BJ (cell line): Measurements from ENCODE around the gene TM9SF2. TPM values are rescaled to one million over a fixed set of nuclear protein-coding genes. Genes with fewer than 3 reads are reported as not detected.

Experiments
- CTCF ChIA-PET: fragments of 350-600 bp; formaldehyde crosslinking; extraction: SDS; loops from one replicate; lab custom pipeline; 2021; ENCODE audit warnings: antibody characterized with exemption, inconsistent platforms; lab: Yijun Ruan, JAX
- POLR2A ChIA-PET: fragments of 300-600 bp; sonication (Branson Sonifier 250); formaldehyde crosslinking; extraction: SDS; loops from one replicate; lab custom pipeline; 2021; ENCODE audit warnings: antibody characterized with exemption; lab: Charles Lee
- DNase-seq: peaks from one replicate; pipeline ENCODE4 v3.0.0-alpha.2; 2011; ENCODE audit warnings: low read depth
- H3K27me3 ChIP-seq: 2 replicates; pipeline ENCODE4 v1.6.0; 2011; ENCODE audit warnings: low read length; ENCODE audit not compliant: control insufficient read depth, insufficient read depth
- H3K36me3 ChIP-seq: 2 replicates; pipeline ENCODE4 v1.5.1; 2011; ENCODE audit warnings: low read length; ENCODE audit not compliant: control insufficient read depth, insufficient read depth
- H3K4me3 ChIP-seq: 2 replicates; pipeline ENCODE4 v1.5.1; 2011; ENCODE audit warnings: low read depth, mild to moderate bottlenecking, control low read depth, low read length
- polyA plus RNA-seq: library from polyadenylated mRNA; depleted of rRNA; stranded (reverse); fragments of >200 nt; gene quantifications from 2 replicates; pipeline ENCODE4 v1.2.3, GENCODE V29; 2011
- TF ChIP-seq, protein P1 (sequence below): IDR thresholded peaks from 2 replicates; pipeline ENCODE4 v1.5.1; 2011; ENCODE audit warnings: low read depth, mild to moderate bottlenecking, control low read depth, inconsistent platforms, low read length, moderate library complexity; ENCODE audit not compliant: insufficient read depth

TM9SF2 gene
- polyA plus RNA-seq, 1 experiment: 62.0 TPM

DNA sequence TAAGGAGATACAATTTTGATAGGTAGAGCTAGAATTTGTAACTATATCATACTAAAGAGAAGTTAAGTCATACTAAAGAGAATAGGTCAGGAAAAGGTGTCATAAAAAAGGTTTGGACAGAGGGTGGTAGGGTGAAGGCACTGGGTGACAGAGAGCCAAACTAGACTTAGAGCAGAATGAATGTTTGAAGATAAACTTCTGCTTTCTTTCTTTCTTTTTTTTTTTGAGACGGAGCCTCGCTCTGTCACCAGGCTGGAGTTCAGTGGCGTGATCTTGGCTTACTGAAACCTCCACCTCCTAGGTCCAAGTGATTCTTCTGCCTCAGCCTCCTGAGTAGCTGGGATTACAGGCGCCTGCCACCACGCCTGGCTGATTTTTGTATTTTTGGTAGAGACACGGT is 44.1 kb downstream of the TM9SF2 start:
- Histone ChIP-seq H3K27me3 (no peaks in the 10 kb centered on the region), H3K36me3 (peaks cover 13% of the 10 kb centered on the region), H3K4me3 (no peak overlapping the region)
- no peak for DNase-seq
- POLR2A ChIA-PET: no interaction called here
- TF ChIP-seq, protein P1, sequence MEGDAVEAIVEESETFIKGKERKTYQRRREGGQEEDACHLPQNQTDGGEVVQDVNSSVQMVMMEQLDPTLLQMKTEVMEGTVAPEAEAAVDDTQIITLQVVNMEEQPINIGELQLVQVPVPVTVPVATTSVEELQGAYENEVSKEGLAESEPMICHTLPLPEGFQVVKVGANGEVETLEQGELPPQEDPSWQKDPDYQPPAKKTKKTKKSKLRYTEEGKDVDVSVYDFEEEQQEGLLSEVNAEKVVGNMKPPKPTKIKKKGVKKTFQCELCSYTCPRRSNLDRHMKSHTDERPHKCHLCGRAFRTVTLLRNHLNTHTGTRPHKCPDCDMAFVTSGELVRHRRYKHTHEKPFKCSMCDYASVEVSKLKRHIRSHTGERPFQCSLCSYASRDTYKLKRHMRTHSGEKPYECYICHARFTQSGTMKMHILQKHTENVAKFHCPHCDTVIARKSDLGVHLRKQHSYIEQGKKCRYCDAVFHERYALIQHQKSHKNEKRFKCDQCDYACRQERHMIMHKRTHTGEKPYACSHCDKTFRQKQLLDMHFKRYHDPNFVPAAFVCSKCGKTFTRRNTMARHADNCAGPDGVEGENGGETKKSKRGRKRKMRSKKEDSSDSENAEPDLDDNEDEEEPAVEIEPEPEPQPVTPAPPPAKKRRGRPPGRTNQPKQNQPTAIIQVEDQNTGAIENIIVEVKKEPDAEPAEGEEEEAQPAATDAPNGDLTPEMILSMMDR: no peak
- CTCF ChIA-PET: no interaction called here

- TF ChIP-seq, protein P1: no peak
- CTCF ChIA-PET: interaction anchor here (0.6 to 1.2 kb wide), 2 partner anchors 18 to 443 kb away, joined by 4 read pairs; no protein-coding TSS in a partner anchor
- Histone ChIP-seq H3K27me3 (no peaks in the 10 kb centered on the region), H3K4me3 (no peak overlapping the region), H3K36me3 (peaks cover 13% of the 10 kb centered on the region)
- POLR2A ChIA-PET: no interaction called here
- DNase-seq: no peak
Observed at GRCh38 chr13:99545979-99546378, 44.7 kb downstream of the TM9SF2 start.

DNA sequence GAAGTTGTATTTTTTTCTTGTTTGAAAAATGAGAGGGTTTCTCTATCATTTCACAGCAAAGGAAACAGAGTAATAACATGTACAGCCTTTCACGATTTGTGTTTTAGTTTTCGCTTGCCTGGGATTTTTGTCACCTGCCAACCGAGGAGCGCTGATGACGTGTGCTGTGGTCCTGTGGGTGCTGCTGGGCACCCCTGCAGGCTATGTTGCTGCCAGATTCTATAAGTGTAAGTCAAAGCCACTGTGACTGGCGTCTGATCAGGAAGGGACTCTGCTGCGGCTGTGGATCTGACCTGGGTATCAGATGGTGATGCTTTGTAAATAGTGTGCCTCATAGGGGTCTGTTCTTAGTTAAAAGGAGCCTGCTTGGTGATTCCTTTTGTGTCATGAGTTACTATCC is 45.6 kb downstream of the TM9SF2 start:
- POLR2A ChIA-PET: no interaction called here

GRCh38 chr13:99548448-99548847 is 47.2 kb downstream of the TM9SF2 start:
- no peak for DNase-seq
- no peak overlapping the region for H3K4me3 ChIP-seq
- POLR2A ChIA-PET: no interaction called here
- H3K27me3 ChIP-seq: no peaks in the 10 kb centered on the region
- TF ChIP-seq, protein P1: no peak
- CTCF ChIA-PET: interaction anchor here (1.0 kb wide), 1 partner anchor 9 kb away, joined by 5 read pairs; no protein-coding TSS in a partner anchor
- H3K36me3 ChIP-seq: peaks cover 13% of the 10 kb centered on the region

More for the DNA sequence above, 45.6 kb downstream of the TM9SF2 start:
- DNase-seq: no peak
- TF ChIP-seq, protein P1: no peak
- CTCF ChIA-PET: interaction anchor here (1.2 kb wide), 1 partner anchor 19 kb away, joined by 4 read pairs; no protein-coding TSS in a partner anchor
- H3K36me3 ChIP-seq: peaks cover 14% of the 10 kb centered on the region
- H3K4me3 ChIP-seq: no peak overlapping the region
- H3K27me3 ChIP-seq: no peaks in the 10 kb centered on the region

DNA sequence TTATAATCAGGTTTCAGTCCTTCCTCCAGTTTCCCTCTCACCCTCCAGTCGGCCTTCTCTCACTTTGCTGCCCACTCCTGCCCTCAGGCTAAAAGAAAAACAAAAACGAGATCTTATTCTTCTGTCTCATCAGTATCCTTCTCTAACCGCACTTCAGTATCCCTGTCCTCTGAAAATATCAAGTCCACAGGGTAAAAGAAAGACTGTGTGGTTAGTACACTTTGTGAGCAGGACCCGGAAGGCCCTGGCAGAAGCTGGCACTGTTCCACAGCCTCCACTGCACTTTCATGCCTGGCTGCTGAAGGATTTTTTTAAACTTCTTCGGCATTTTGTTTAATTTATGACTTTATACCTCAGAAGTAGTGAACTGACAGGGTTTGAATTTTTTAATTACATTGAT is 51.8 kb downstream of the TM9SF2 start:
- no peak for DNase-seq
- H3K36me3 ChIP-seq: peaks cover 11% of the 10 kb centered on the region
- no peaks in the 10 kb centered on the region for H3K27me3 ChIP-seq
- H3K4me3 ChIP-seq: no peak overlapping the region
- TF ChIP-seq, protein P1: no peak
- CTCF ChIA-PET: interaction anchor here (0.9 to 1.1 kb wide), 2 partner anchors 18 to 24 kb away, joined by 3 read pairs; no protein-coding TSS in a partner anchor
- POLR2A ChIA-PET: no interaction called here
